K562 (cell line): ENCODE results near the gene AZGP1. TPM values are rescaled to one million over a fixed set of nuclear protein-coding genes. Genes with fewer than 3 reads are reported as not detected.

Source experiments
- ATAC-seq: fragments of 200-7000 bp; cut with Tn5 transposase; 3 replicates; pipeline ENCODE4 v1.9.1; 2020; ENCODE audit warnings: moderate library complexity
- BruUV-seq: library from RNA; stranded (reverse); fragments of 400-500 nt; replicated peaks from 2 replicates; lab custom pipeline; 2021; lab: Mats Ljungman, UMichigan
- CTCF ChIA-PET: fragments of 300-600 bp; formaldehyde crosslinking; extraction: SDS; loops from one replicate; lab custom pipeline; 2021; ENCODE audit warnings: low intra/inter-chr PET ratio; lab: Yijun Ruan, JAX
- POLR2A ChIA-PET: fragments of 300-600, 350-650 bp; sonication (Branson Sonifier 250); formaldehyde crosslinking; extraction: SDS; loops from one replicate; lab custom pipeline; 2021; ENCODE audit warnings: antibody characterized with exemption, inconsistent platforms; lab: Yijun Ruan, JAX
- DNase-seq, 4 experiments: peaks; one replicate each; pipeline versions ENCODE4 v3.0.0 to v3.0.0-alpha.2; 2011 to 2018; ENCODE audit warnings: low spot score in 3 of 4, mixed read lengths in 3 of 4; ENCODE audit errors: extremely low read depth in 1 of 4
- FAIRE-seq: peaks from 2 replicates; lab custom pipeline; 2011; peaks lifted over from hg19 to GRCh38; lab: Jason Lieb, UNC
- H2AFZ ChIP-seq: 2 replicates; pipeline ENCODE4 v1.6.0; 2011; ENCODE audit warnings: low read depth, low read length, control low read depth, inconsistent platforms
- H3K27ac ChIP-seq: fragments of 200-600 bp; 3 replicates; pipeline ENCODE4 v1.8.0; 2011; ENCODE audit warnings: low read depth, mild to moderate bottlenecking, control low read depth, inconsistent platforms, low read length, moderate library complexity, mixed read lengths; ENCODE audit errors: extremely low read depth
- H3K27me3 ChIP-seq, 2 experiments: fragments of 300-600 bp in 1 of 2; 2 replicates in 1 of 2; 3 replicates in 1 of 2; pipeline versions ENCODE4 v1.6.0 to v1.8.0; 2011; ENCODE audit warnings: inconsistent platforms in 2 of 2, low read length in 2 of 2, mild to moderate bottlenecking in 1 of 2, mixed read lengths in 1 of 2, moderate library complexity in 1 of 2; ENCODE audit not compliant: control insufficient read depth in 2 of 2, insufficient read depth in 2 of 2
- H3K36me3 ChIP-seq: fragments of 300-600 bp; 3 replicates; pipeline ENCODE4 v1.8.0; 2011; ENCODE audit warnings: mild to moderate bottlenecking, low read length, inconsistent platforms; ENCODE audit not compliant: control insufficient read depth, insufficient read depth
- H3K4me1 ChIP-seq, 2 experiments: fragments of 200-600 bp in 1 of 2; replicated peaks in 1 of 2; 2 replicates in 1 of 2; 3 replicates in 1 of 2; pipeline versions ENCODE4 v1.5.1 to v1.8.0; 2011; ENCODE audit warnings: inconsistent platforms in 2 of 2, low read length in 2 of 2, mild to moderate bottlenecking in 1 of 2, mixed read lengths in 1 of 2, moderate library complexity in 1 of 2; ENCODE audit not compliant: control insufficient read depth in 2 of 2, insufficient read depth in 2 of 2
- H3K4me2 ChIP-seq: 2 replicates; pipeline ENCODE4 v1.6.1; 2011; ENCODE audit warnings: low read length, control low read depth, inconsistent platforms, mixed read lengths; ENCODE audit not compliant: insufficient read depth
- H3K4me3 ChIP-seq: fragments of 200-600 bp; sonication (generic), shearing (Covaris generic); 2 replicates; pipeline ENCODE4 v1.5.1; 2016; ENCODE audit warnings: control low read depth, inconsistent platforms
- H3K79me2 ChIP-seq: fragments of 200-600 bp; 3 replicates; pipeline ENCODE4 v1.8.0; 2011; ENCODE audit warnings: low read length, inconsistent platforms; ENCODE audit not compliant: control insufficient read depth, insufficient read depth
- H3K9ac ChIP-seq, 2 experiments: 2 replicates each; pipeline versions ENCODE4 v1.6.0 to v1.6.1; 2011; ENCODE audit warnings: low read depth in 2 of 2, low read length in 2 of 2, control low read depth in 1 of 2, inconsistent platforms in 1 of 2, mild to moderate bottlenecking in 1 of 2, mixed read lengths in 1 of 2; ENCODE audit not compliant: insufficient read depth in 1 of 2
- H3K9me1 ChIP-seq: one replicate; pipeline ENCODE4 v1.6.0; 2011; ENCODE audit warnings: inconsistent platforms, mild to moderate bottlenecking, low read length, moderate library complexity; ENCODE audit not compliant: control insufficient read depth, insufficient read depth
- H3K9me3 ChIP-seq: replicated peaks from 2 replicates; pipeline ENCODE4 v1.5.1; 2011; ENCODE audit warnings: low read depth, low read length, inconsistent platforms; ENCODE audit not compliant: control insufficient read depth, insufficient read depth
- H4K20me1 ChIP-seq: replicated peaks from 2 replicates; pipeline ENCODE4 v1.6.1; 2011; ENCODE audit warnings: low read length, inconsistent platforms, mixed read lengths; ENCODE audit not compliant: control insufficient read depth, insufficient read depth
- FOSL1 ChIP-seq: fragments of 200-800 bp; sonication (Bioruptor generic); conservative IDR thresholded peaks from 2 replicates; pipeline ENCODE4 v1.6.1; 2016; ENCODE audit warnings: missing genetic modification characterization, missing compliant biosample characterization
- L3MBTL2 ChIP-seq: fragments of 450-650 bp; IDR thresholded peaks from 2 replicates; pipeline ENCODE4 v1.6.1; 2016; ENCODE audit warnings: mild to moderate bottlenecking, moderate library complexity
- RAD21 ChIP-seq, 2 experiments: fragments of 250-450 bp in 1 of 2; fragments of 450-650 bp in 1 of 2; sonication (Bioruptor Pico) in 1 of 2; formaldehyde crosslinking in 1 of 2; IDR thresholded peaks in 1 of 2; conservative IDR thresholded peaks in 1 of 2; 2 replicates each; pipeline versions ENCODE4 v1.4.0 to v1.8.0; 2020 to 2022; ENCODE audit warnings: mild to moderate bottlenecking in 2 of 2, moderate library complexity in 1 of 2
- TEAD1 ChIP-seq, 2 experiments: fragments of 450-650 bp in 1 of 2; sonication (generic) in 1 of 2; formaldehyde crosslinking; IDR thresholded peaks; 2 replicates each; pipeline versions ENCODE4 v1.4.0 to v1.8.0; 2020 to 2022; ENCODE audit warnings: mild to moderate bottlenecking in 2 of 2, missing genetic modification reagents in 1 of 2
- ZNF561 ChIP-seq: fragments of 450-650 bp; formaldehyde crosslinking; conservative IDR thresholded peaks from 2 replicates; pipeline ENCODE4 v1.4.0; 2020; ENCODE audit warnings: mild to moderate bottlenecking, moderate library complexity
- WGBS: fragments of 100-300 bp; shearing (Covaris generic); methylation state at CpG from one replicate; pipeline ENCODE4 v1.1.6; 2016; ENCODE audit warnings: low coverage, mixed read lengths; ENCODE audit not compliant: insufficient coverage; ENCODE audit errors: missing lambda C conversion rate; 5-methylcytosine and 5-hydroxymethylcytosine counted together
- in situ Hi-C: fragments of 300-500 bp; cut with MboI; formaldehyde crosslinking; loops from 4 replicates; pipeline ENCODE4 v1.15.0; 2018; ENCODE audit warnings: inconsistent platforms, mixed read lengths
- intact Hi-C: fragments of 100-400 bp; cut with micrococcal nuclease; formaldehyde crosslinking; loops from 2 replicates; pipeline ENCODE4 v1.14.2; 2022
- polyA plus RNA-seq, 8 experiments: library from polyadenylated mRNA; depleted of rRNA in 4 of 8; stranded (reverse) in 5 of 8; unstranded in 3 of 8; fragments of >200 nt; fragmentation: Nextera tagmentation in 2 of 8; fragmentation: Illumina TruSeq in 1 of 8; extraction: Ambion mirVana in 2 of 8; extraction: Trizol in 1 of 8; gene quantifications; 2 replicates each; pipeline versions ENCODE4 v1.2.1 to v1.2.3, GENCODE V29; 2011 to 2014; ENCODE audit warnings: inconsistent platforms in 1 of 8, missing spikeins in 1 of 8
- total RNA-seq, 7 experiments: library from RNA; depleted of rRNA in 6 of 7; stranded (reverse); fragments of >200 nt in 6 of 7; fragmentation: Illumina TruSeq in 2 of 7; extraction: Trizol in 2 of 7; gene quantifications; 2 replicates each; pipeline versions ENCODE4 v1.2.1 to v1.2.3, GENCODE V29; 2011 to 2021; ENCODE audit warnings: low replicate concordance in 1 of 7
- TF ChIP-seq, protein P1 (sequence below): fragments of 200-600 bp; sonication (generic); IDR thresholded peaks from one replicate; pipeline ENCODE4 v1.6.1; 2012; ENCODE audit warnings: mild to moderate bottlenecking, low read depth, low read length, inconsistent platforms
- TF ChIP-seq, protein P2 (sequence below), 2 experiments: fragments of 450-650 bp in 1 of 2; sonication (generic) in 1 of 2; formaldehyde crosslinking in 1 of 2; IDR thresholded peaks in 1 of 2; conservative IDR thresholded peaks in 1 of 2; 2 replicates each; pipeline versions ENCODE4 v1.6.1 to v1.8.1; 2016 to 2023; ENCODE audit warnings: mild to moderate bottlenecking in 2 of 2, moderate library complexity in 2 of 2, inconsistent platforms in 1 of 2, missing genetic modification reagents in 1 of 2

The AZGP1 gene
- total and polyA plus RNA-seq, 9 of the 15 experiments (the other 6 are each of a cell fraction or from before 2014, with no cell fraction given) = 0.18 to 0.53 TPM; not detected in 7

DNA sequence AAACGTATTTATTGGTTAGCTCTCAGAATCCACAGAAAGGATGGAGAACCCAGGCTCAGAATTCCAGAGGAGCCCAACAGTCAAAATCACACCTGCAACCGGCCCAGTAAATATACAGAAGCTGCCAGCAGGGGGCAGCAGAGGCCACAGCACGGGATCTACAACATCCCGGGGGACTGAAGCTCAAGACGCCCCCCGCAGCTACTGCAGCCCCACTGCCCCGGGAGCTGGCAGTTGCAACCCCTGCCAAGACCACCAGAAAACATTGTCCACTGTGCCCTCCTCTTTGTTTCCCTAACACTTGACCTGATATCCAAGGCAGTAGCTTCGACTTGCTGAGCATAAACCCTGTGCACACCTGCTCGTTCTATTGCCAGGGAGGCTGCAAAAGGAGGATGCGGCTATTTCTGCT lies 4.0 kb upstream of the AZGP1 start (continued):
- TF ChIP-seq RAD21 (CRISPR knock-in tag; conservative IDR thresholded peaks at IDR 0.05 in 1 of 2, IDR thresholded peaks at IDR 0.05 in 1 of 2) (peak; percentile 68), L3MBTL2 (peak; percentile 32; the same call in 1 of the 2 replicates)

DNA sequence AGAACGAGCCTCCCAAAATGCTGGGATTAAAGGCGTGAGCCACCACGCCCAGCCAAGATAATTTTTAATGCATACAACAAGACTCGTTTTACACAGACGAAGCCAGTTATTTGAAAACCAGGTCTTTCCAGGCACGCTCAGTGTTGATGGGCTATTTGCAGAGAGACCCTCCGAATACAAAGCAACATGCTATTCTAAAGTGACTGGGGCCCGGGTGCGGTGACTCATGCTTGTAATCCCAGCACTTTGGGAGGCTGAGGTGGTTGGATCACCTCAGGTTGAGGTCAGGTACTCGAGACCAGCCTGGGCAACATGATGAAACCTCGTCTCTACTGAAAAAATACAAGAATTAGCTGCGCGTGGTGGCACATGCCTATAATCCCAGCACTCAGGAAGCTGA lies 795 bp upstream of the AZGP1 start:
- ChIA-PET CTCF (interaction anchor here (0.6 kb wide), 1 partner anchor 127 kb away, joined by 6 read pairs; no protein-coding TSS in a partner anchor), POLR2A (no interaction called here)
- ATAC-seq (no peak), FAIRE-seq (no peak), DNase-seq (no peak)
- Histone ChIP-seq H3K4me1 (peaks cover 4 to 7% of the 10 kb centered on the region in 2 experiments; a peak in 2 of 5 replicates), H3K79me2 (no peaks in the 10 kb centered on the region), H3K36me3 (no peaks in the 10 kb centered on the region), H3K9me3 (no peaks in the 10 kb centered on the region), H3K4me3 (no peak overlapping the region), H4K20me1 (no peaks in the 10 kb centered on the region), H3K4me2 (no peak overlapping the region), H3K9ac (no peak overlapping the region), H3K27me3 (peaks cover 13 to 24% of the 10 kb centered on the region in 2 experiments; a peak in 4 of 5 replicates), H2AFZ (no peak overlapping the region), H3K27ac (no peak overlapping the region), H3K9me1 (no peaks in the 10 kb centered on the region)
- no TSS peak for BruUV-seq
- in situ Hi-C loops = no loop called here
- TF ChIP-seq ZNF561 (CRISPR knock-in tag) (no peak), FOSL1 (no peak), TEAD1 (CRISPR knock-in tag; IDR thresholded peaks at IDR 0.05) (no peak)
- TF ChIP-seq, protein P1, sequence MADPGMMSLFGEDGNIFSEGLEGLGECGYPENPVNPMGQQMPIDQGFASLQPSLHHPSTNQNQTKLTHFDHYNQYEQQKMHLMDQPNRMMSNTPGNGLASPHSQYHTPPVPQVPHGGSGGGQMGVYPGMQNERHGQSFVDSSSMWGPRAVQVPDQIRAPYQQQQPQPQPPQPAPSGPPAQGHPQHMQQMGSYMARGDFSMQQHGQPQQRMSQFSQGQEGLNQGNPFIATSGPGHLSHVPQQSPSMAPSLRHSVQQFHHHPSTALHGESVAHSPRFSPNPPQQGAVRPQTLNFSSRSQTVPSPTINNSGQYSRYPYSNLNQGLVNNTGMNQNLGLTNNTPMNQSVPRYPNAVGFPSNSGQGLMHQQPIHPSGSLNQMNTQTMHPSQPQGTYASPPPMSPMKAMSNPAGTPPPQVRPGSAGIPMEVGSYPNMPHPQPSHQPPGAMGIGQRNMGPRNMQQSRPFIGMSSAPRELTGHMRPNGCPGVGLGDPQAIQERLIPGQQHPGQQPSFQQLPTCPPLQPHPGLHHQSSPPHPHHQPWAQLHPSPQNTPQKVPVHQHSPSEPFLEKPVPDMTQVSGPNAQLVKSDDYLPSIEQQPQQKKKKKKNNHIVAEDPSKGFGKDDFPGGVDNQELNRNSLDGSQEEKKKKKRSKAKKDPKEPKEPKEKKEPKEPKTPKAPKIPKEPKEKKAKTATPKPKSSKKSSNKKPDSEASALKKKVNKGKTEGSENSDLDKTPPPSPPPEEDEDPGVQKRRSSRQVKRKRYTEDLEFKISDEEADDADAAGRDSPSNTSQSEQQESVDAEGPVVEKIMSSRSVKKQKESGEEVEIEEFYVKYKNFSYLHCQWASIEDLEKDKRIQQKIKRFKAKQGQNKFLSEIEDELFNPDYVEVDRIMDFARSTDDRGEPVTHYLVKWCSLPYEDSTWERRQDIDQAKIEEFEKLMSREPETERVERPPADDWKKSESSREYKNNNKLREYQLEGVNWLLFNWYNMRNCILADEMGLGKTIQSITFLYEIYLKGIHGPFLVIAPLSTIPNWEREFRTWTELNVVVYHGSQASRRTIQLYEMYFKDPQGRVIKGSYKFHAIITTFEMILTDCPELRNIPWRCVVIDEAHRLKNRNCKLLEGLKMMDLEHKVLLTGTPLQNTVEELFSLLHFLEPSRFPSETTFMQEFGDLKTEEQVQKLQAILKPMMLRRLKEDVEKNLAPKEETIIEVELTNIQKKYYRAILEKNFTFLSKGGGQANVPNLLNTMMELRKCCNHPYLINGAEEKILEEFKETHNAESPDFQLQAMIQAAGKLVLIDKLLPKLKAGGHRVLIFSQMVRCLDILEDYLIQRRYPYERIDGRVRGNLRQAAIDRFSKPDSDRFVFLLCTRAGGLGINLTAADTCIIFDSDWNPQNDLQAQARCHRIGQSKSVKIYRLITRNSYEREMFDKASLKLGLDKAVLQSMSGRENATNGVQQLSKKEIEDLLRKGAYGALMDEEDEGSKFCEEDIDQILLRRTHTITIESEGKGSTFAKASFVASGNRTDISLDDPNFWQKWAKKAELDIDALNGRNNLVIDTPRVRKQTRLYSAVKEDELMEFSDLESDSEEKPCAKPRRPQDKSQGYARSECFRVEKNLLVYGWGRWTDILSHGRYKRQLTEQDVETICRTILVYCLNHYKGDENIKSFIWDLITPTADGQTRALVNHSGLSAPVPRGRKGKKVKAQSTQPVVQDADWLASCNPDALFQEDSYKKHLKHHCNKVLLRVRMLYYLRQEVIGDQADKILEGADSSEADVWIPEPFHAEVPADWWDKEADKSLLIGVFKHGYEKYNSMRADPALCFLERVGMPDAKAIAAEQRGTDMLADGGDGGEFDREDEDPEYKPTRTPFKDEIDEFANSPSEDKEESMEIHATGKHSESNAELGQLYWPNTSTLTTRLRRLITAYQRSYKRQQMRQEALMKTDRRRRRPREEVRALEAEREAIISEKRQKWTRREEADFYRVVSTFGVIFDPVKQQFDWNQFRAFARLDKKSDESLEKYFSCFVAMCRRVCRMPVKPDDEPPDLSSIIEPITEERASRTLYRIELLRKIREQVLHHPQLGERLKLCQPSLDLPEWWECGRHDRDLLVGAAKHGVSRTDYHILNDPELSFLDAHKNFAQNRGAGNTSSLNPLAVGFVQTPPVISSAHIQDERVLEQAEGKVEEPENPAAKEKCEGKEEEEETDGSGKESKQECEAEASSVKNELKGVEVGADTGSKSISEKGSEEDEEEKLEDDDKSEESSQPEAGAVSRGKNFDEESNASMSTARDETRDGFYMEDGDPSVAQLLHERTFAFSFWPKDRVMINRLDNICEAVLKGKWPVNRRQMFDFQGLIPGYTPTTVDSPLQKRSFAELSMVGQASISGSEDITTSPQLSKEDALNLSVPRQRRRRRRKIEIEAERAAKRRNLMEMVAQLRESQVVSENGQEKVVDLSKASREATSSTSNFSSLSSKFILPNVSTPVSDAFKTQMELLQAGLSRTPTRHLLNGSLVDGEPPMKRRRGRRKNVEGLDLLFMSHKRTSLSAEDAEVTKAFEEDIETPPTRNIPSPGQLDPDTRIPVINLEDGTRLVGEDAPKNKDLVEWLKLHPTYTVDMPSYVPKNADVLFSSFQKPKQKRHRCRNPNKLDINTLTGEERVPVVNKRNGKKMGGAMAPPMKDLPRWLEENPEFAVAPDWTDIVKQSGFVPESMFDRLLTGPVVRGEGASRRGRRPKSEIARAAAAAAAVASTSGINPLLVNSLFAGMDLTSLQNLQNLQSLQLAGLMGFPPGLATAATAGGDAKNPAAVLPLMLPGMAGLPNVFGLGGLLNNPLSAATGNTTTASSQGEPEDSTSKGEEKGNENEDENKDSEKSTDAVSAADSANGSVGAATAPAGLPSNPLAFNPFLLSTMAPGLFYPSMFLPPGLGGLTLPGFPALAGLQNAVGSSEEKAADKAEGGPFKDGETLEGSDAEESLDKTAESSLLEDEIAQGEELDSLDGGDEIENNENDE = no peak
- TF ChIP-seq, protein P2, sequence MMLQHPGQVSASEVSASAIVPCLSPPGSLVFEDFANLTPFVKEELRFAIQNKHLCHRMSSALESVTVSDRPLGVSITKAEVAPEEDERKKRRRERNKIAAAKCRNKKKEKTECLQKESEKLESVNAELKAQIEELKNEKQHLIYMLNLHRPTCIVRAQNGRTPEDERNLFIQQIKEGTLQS (IDR thresholded peaks at IDR 0.05) = peak; percentile 58
- TF ChIP-seq, protein P2 (CRISPR knock-in tag; conservative IDR thresholded peaks at IDR 0.05) = no peak
- 16% methylated on average over 13 of the region's 13 CpGs for whole genome bisulfite sequencing
- intact Hi-C loops = loop anchor here (5.0 kb wide), 1 partner anchor 151 kb away; the partner anchor contains the start of gene MBLAC1
